Neuronal stem cell (in vitro differentiated cells): ENCODE measurements around the gene CCDC141.

ENCODE experiments used
- DNase-seq: peaks from one replicate; pipeline ENCODE4 v3.0.0-alpha.2; 2013; ENCODE audit warnings: low spot score
- H2AFZ ChIP-seq: one replicate; pipeline ENCODE4 v1.6.1; 2013; ENCODE audit warnings: mild to moderate bottlenecking, low read length, inconsistent platforms
- H2AK5ac ChIP-seq: 2 replicates; pipeline ENCODE4 v1.6.1; 2013; ENCODE audit warnings: low read depth, mild to moderate bottlenecking, inconsistent platforms, low read length, moderate library complexity, mixed read lengths
- H2BK120ac ChIP-seq: 2 replicates; pipeline ENCODE4 v1.6.1; 2013; ENCODE audit warnings: low read depth, mild to moderate bottlenecking, inconsistent platforms, low read length, moderate library complexity, mixed read lengths
- H2BK12ac ChIP-seq: one replicate; pipeline ENCODE4 v1.6.1; 2013; ENCODE audit warnings: low read length, inconsistent platforms
- H2BK15ac ChIP-seq: 2 replicates; pipeline ENCODE4 v1.6.1; 2013; ENCODE audit warnings: mild to moderate bottlenecking, low read length, inconsistent platforms, mixed read lengths
- H2BK5ac ChIP-seq: one replicate; pipeline ENCODE4 v1.6.1; 2013; ENCODE audit warnings: inconsistent platforms, mild to moderate bottlenecking, low read length, moderate library complexity
- H3K14ac ChIP-seq: one replicate; pipeline ENCODE4 v1.6.1; 2013; ENCODE audit warnings: low read length, inconsistent platforms
- H3K18ac ChIP-seq: 2 replicates; pipeline ENCODE4 v1.6.1; 2013; ENCODE audit warnings: low read length, inconsistent platforms
- H3K23ac ChIP-seq: 2 replicates; pipeline ENCODE4 v1.6.1; 2013; ENCODE audit warnings: low read depth, mild to moderate bottlenecking, mixed read lengths, low read length, inconsistent platforms; ENCODE audit not compliant: poor library complexity
- H3K27ac ChIP-seq: replicated peaks from 3 replicates; pipeline ENCODE4 v1.5.1; 2013; ENCODE audit warnings: low read length, inconsistent platforms
- H3K27me3 ChIP-seq, 3 experiments: 2 replicates each; pipeline ENCODE4 v1.6.1; 2013; ENCODE audit warnings: low read length in 3 of 3, mild to moderate bottlenecking in 2 of 3, inconsistent platforms in 1 of 3, low read depth in 1 of 3, mixed read lengths in 1 of 3, moderate library complexity in 1 of 3; ENCODE audit not compliant: control insufficient read depth in 3 of 3, insufficient read depth in 3 of 3
- H3K36me3 ChIP-seq, 2 donors: replicated peaks in 1 of 2; 2 replicates each; pipeline ENCODE4 v1.6.1; 2013; ENCODE audit warnings: low read length in 2 of 2; ENCODE audit not compliant: control insufficient read depth in 2 of 2, insufficient read depth in 2 of 2
- H3K4ac ChIP-seq: 2 replicates; pipeline ENCODE4 v1.6.1; 2013; ENCODE audit warnings: inconsistent platforms, mild to moderate bottlenecking, low read length, moderate library complexity
- H3K4me1 ChIP-seq, 2 donors: 1 replicate in 1 of 2; 2 replicates in 1 of 2; pipeline ENCODE4 v1.6.1; 2013; ENCODE audit warnings: low read length in 2 of 2, low read depth in 1 of 2; ENCODE audit not compliant: control insufficient read depth in 2 of 2, insufficient read depth in 1 of 2
- H3K4me2 ChIP-seq: one replicate; pipeline ENCODE4 v1.6.1; 2013; ENCODE audit warnings: mild to moderate bottlenecking, low read length, inconsistent platforms; ENCODE audit not compliant: insufficient read depth, poor library complexity, severe bottlenecking
- H3K4me3 ChIP-seq, 2 donors: 2 replicates each; pipeline ENCODE4 v1.5.1; 2013; ENCODE audit warnings: low read length in 2 of 2, mild to moderate bottlenecking in 2 of 2, inconsistent platforms in 1 of 2, moderate library complexity in 1 of 2
- H3K79me1 ChIP-seq: one replicate; pipeline ENCODE4 v1.6.1; 2013; ENCODE audit warnings: low read depth, mild to moderate bottlenecking, inconsistent platforms, low read length, moderate library complexity
- H3K9ac ChIP-seq: one replicate; pipeline ENCODE4 v1.6.1; 2013; ENCODE audit warnings: mild to moderate bottlenecking, low read depth, low read length, inconsistent platforms; ENCODE audit not compliant: poor library complexity
- H3K9me3 ChIP-seq, 2 donors: replicated peaks in 1 of 2; 2 replicates each; pipeline versions ENCODE3 to v1.6.1; 2013; ENCODE audit warnings: low read length in 2 of 2, mild to moderate bottlenecking in 2 of 2, inconsistent platforms in 1 of 2, low read depth in 1 of 2, mixed read lengths in 1 of 2, moderate library complexity in 1 of 2; ENCODE audit not compliant: control insufficient read depth in 2 of 2, insufficient read depth in 1 of 2
- H4K8ac ChIP-seq: one replicate; pipeline ENCODE4 v1.6.1; 2013; ENCODE audit warnings: low read depth, mild to moderate bottlenecking, inconsistent platforms, low read length, moderate library complexity
- H4K91ac ChIP-seq: one replicate; pipeline ENCODE4 v1.6.1; 2013; ENCODE audit warnings: low read length, low read depth, mild to moderate bottlenecking, inconsistent platforms; ENCODE audit not compliant: poor library complexity
- WGBS, 2 donors: extraction: QIAGEN DNeasy Blood & Tissue Kit; methylation state at CpG; one replicate each; pipeline ENCODE4 v1.1.7; 2013; ENCODE audit warnings: missing lambda C conversion rate in 2 of 2, mixed read lengths in 1 of 2; ENCODE audit not compliant: insufficient read length in 2 of 2, insufficient replicate concordance in 1 of 2; ENCODE audit errors: extremely low coverage in 2 of 2; 5-methylcytosine and 5-hydroxymethylcytosine counted together

The CCDC141 gene

DNA sequence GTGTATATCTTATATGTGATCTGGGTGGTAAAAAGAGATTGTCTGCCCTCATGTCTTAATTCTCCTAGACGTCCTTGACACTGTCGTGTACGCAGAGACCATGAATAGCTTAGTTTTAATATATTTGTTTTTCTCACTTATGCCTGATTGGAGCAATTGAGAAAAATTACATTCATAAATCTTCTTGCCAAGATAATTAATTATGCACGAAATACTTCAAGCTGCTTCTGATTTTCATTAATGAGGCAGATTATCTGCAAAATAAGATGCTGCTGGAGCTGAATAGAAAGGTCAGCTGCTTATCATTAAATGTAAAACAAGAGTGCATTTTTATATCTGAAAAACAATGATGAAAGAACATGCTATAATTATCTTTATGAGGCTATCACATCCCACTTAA, 95.9 kb downstream of the CCDC141 start:
- Histone ChIP-seq H3K79me1 (no peaks in the 10 kb centered on the region), H3K23ac (no peak overlapping the region), H2AFZ (no peak overlapping the region), H4K8ac (no peak overlapping the region), H3K27me3 (no peaks in the 10 kb centered on the region), H2AK5ac (no peak overlapping the region), H2BK12ac (no peak overlapping the region), H3K27ac (no peak overlapping the region), H2BK15ac (no peak overlapping the region), H2BK120ac (no peak overlapping the region), H2BK5ac (no peak overlapping the region), H3K14ac (no peak overlapping the region), H3K18ac (no peak overlapping the region), H3K9ac (no peak overlapping the region), H3K4me3 (no peak overlapping the region), H3K4me2 (no peak overlapping the region), H4K91ac (no peak overlapping the region), H3K4ac (no peak overlapping the region), H3K9me3 (no peaks in the 10 kb centered on the region), H3K36me3 (no peaks in the 10 kb centered on the region), H3K4me1 (no peaks in the 10 kb centered on the region)
- no peak for DNase-seq
- no CpG with 5 or more reads among the region's 4 CpGs for WGBS, 2 donors

DNA sequence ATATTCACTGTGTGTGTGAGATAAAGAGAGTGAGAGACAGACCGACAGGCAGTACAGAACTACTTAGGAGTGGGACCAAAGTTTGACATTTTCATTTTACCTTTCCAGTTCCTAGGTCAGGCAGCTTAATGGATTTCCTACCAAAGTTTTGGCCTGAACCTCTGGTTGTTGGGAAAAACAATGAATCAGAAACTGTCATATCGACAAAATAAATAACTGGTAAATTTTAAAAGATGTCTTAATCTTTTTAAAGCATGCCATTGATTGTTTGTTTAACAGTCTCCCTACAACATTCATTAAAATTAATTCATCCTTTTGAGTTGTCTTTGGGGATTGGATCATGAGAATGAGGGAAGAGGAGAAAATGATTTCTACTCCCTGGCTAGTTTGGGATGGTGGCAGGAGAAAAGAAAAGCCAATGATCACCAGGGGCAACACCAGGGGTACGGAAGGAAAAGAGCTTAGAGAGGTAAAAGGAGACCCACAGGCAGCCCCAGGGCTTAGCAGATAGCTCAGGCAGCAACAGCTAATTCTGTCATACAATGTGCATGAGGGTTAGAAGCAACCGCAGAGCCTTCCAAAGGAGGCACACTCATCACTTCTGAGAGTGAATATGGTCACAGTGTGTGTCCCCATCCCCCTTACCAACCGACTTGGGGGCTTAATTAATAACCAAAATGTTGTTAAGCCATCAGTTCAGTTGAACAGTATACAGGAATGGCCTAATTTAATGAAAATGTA, 98.5 kb downstream of the CCDC141 start:
- Histone ChIP-seq H3K18ac (no peak overlapping the region), H3K9me3 (no peaks in the 10 kb centered on the region)
- WGBS, 2 donors = no CpG with 5 or more reads among the region's 5 CpGs

DNA sequence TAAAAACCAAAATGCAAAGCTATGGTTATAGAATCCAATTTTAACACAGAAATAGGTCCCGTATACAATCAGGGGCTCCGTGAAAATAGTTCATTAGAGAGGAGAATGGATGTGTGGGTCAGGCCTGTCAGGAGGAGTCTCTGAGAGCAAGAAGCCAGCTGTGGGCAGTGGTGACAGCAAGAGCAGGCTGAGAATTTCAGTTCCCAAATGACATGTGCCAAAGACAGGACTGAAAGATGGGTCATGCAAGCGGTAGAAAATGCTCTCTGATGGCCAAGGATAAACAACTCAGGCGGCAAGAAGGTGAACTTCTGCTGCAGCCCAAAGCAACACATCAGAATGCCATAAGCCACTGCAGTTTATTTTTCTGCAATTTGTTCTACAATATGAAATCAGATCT, 100.4 kb downstream of the CCDC141 start:
- WGBS, 2 donors = no CpG with 5 or more reads among the region's 4 CpGs
- Histone ChIP-seq H3K4me3 (no peak overlapping the region), H2BK15ac (no peak overlapping the region), H4K91ac (no peak overlapping the region), H3K27ac (no peak overlapping the region), H2AK5ac (no peak overlapping the region), H3K27me3 (no peaks in the 10 kb centered on the region), H2BK12ac (no peak overlapping the region), H3K36me3 (no peaks in the 10 kb centered on the region), H3K9me3 (no peaks in the 10 kb centered on the region), H4K8ac (no peak overlapping the region), H3K4me1 (no peaks in the 10 kb centered on the region), H2BK5ac (no peak overlapping the region), H3K79me1 (no peaks in the 10 kb centered on the region), H3K18ac (no peak overlapping the region), H3K14ac (no peak overlapping the region), H3K9ac (no peak overlapping the region), H3K4me2 (no peak overlapping the region), H2BK120ac (no peak overlapping the region), H3K4ac (no peak overlapping the region), H2AFZ (no peak overlapping the region), H3K23ac (no peak overlapping the region)
- no peak for DNase-seq

More for the DNA sequence above, 98.5 kb downstream of the CCDC141 start:
- Histone ChIP-seq H2BK5ac (no peak overlapping the region), H3K4me1 (no peaks in the 10 kb centered on the region), H2AFZ (no peak overlapping the region), H4K91ac (no peak overlapping the region), H3K4ac (no peak overlapping the region), H3K79me1 (no peaks in the 10 kb centered on the region), H2BK12ac (no peak overlapping the region), H3K27me3 (no peaks in the 10 kb centered on the region), H3K4me2 (no peak overlapping the region), H3K27ac (no peak overlapping the region), H2BK120ac (no peak overlapping the region), H3K36me3 (no peaks in the 10 kb centered on the region), H3K4me3 (no peak overlapping the region), H4K8ac (no peak overlapping the region), H3K14ac (no peak overlapping the region), H3K9ac (no peak overlapping the region), H2BK15ac (no peak overlapping the region), H2AK5ac (no peak overlapping the region), H3K23ac (no peak overlapping the region)
- no peak for DNase-seq

DNA sequence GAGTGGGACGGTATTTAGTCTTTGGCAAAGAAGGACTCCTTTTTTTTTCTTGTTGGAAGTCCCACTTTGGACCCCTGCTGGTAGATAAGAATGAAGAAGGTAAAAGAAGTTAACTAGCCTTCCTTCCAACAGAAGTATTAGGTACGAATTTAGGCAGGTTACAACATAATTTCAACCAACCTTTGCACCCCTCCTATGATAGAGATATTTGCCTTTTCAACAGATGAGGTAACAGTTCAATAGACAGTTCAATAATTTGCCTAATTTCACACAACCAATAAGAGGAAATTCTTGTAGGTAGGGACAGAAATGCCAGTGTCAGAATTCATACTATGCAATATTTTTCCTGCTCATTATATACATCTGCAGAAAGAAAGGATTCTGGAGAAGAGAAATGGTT, 100.8 kb downstream of the CCDC141 start:
- Histone ChIP-seq H3K23ac (no peak overlapping the region), H2BK120ac (no peak overlapping the region), H4K91ac (no peak overlapping the region), H3K4me2 (no peak overlapping the region), H3K4ac (no peak overlapping the region), H2BK12ac (no peak overlapping the region), H2BK15ac (no peak overlapping the region), H3K27me3 (no peaks in the 10 kb centered on the region), H4K8ac (no peak overlapping the region), H3K27ac (no peak overlapping the region), H3K9me3 (no peaks in the 10 kb centered on the region), H3K14ac (no peak overlapping the region), H2BK5ac (no peak overlapping the region), H3K79me1 (no peaks in the 10 kb centered on the region), H3K4me3 (no peak overlapping the region), H3K36me3 (no peaks in the 10 kb centered on the region), H2AFZ (no peak overlapping the region), H2AK5ac (no peak overlapping the region), H3K9ac (no peak overlapping the region), H3K4me1 (no peaks in the 10 kb centered on the region), H3K18ac (no peak overlapping the region)
- WGBS, 2 donors = no CpG with 5 or more reads among the region's 2 CpGs
- no peak for DNase-seq
